ENCODE results near the gene GAMT. TPM values are rescaled to one million over a fixed set of nuclear protein-coding genes. Genes with fewer than 3 reads are reported as not detected.
"Not testable (repeated sequence)": the region's sequence is repeated elsewhere in the genome, so short reads cannot be mapped to it uniquely, and the experiment has no call there.

GAMT gene
- total RNA-seq, 2 donors from 2014 or later = 4.9 to 11.2 TPM

DNA sequence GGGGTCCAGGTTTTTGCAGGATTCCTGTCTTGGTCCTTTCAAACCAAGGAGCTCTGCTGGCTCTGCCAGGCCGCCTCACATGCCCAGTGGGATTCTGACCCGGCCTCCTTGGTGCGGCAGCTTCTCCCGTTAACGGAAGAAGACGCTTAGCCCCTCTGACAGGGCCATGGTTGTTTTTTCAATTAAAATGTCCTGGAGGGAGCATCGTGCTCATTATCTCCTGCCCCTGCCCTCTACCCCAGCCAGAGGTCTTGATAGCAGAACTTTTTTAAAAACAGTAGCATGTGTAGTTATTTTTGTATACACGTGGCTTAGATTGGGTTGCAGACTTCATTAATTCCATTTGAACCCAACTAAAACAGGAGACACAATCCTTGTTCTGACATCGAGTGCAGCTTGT is 25.4 kb upstream of the GAMT start:
- Mint-ChIP-seq H3K9me3 (no peaks in the 10 kb centered on the region), H3K27me3 (no peaks in the 10 kb centered on the region), H3K27ac (no peak overlapping the region), H3K4me1 (no peaks in the 10 kb centered on the region), H3K36me3 (ENCODE audit: low read depth) (peaks cover 93% of the 10 kb centered on the region), H3K4me3 (no peak overlapping the region)
- ATAC-seq (replicated peaks) = no peak

DNA sequence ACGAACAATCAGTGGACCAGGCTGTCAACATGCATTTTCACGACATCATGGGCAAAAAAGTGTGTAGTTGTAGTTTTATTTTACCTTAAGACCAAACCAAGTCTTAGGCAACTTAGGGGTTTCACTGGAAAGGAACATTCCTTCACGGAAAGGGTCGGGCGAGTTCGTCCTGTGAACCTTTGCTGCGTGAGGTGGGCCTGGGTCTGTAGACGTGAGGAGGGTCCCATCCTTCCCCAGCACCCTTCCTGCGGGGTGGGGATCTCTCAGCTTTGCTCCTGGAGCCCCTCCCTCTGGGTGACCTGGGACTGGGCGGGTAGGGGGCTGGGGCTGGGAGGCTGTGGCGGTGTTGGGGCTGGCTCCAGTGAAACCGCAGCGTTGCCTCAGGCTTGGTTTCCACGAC is 24.6 kb upstream of the GAMT start:
- no peak for ATAC-seq (replicated peaks)
- Mint-ChIP-seq H3K4me1 (no peaks in the 10 kb centered on the region), H3K4me3 (no peak overlapping the region), H3K36me3 (ENCODE audit: low read depth) (peaks cover 93% of the 10 kb centered on the region), H3K27me3 (no peaks in the 10 kb centered on the region), H3K9me3 (no peaks in the 10 kb centered on the region), H3K27ac (no peak overlapping the region)

DNA sequence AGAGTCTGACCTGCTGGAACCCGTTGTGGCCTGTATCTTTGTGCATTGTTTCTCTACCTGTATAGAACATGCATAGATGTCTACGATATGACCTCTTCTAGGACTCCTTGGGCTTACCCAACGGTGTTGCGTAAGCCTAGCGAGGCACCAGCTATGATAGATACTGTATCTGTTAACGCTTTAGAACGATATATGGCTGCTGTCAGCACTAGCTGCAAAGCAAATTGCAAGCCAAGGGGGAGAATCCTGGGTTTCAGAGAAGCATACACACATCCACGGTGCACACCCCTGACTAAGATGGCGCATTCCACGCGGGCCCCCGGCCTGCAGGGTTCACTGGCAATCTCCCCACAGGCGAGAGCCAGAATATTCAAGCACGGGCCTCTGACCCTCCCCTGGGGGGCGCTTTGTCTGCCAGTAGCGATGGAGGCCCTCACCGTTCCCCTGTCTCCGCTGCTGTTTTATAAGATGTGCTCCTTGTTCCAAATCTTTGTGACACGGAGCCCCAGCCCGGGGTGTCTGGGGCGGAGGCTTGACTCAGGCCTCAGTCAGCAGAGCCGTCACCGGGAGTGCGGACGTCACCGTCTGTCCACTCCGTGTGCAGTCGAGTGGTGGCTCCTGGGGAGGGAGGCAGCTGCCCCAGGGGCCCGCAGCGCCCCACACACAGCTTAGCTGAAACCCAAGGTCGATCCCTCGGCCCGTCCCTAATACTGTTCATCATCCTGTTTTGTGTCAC is 23.9 kb upstream of the GAMT start:
- peaks cover 93% of the 10 kb centered on the region for H3K36me3 Mint-ChIP-seq (ENCODE audit: low read depth)
- H3K4me1 Mint-ChIP-seq = no peaks in the 10 kb centered on the region
- no peak for ATAC-seq (replicated peaks)
- no peaks in the 10 kb centered on the region for H3K9me3 Mint-ChIP-seq
- no peak overlapping the region for H3K4me3 Mint-ChIP-seq
- no peaks in the 10 kb centered on the region for H3K27me3 Mint-ChIP-seq
- no peak overlapping the region for H3K27ac Mint-ChIP-seq

DNA sequence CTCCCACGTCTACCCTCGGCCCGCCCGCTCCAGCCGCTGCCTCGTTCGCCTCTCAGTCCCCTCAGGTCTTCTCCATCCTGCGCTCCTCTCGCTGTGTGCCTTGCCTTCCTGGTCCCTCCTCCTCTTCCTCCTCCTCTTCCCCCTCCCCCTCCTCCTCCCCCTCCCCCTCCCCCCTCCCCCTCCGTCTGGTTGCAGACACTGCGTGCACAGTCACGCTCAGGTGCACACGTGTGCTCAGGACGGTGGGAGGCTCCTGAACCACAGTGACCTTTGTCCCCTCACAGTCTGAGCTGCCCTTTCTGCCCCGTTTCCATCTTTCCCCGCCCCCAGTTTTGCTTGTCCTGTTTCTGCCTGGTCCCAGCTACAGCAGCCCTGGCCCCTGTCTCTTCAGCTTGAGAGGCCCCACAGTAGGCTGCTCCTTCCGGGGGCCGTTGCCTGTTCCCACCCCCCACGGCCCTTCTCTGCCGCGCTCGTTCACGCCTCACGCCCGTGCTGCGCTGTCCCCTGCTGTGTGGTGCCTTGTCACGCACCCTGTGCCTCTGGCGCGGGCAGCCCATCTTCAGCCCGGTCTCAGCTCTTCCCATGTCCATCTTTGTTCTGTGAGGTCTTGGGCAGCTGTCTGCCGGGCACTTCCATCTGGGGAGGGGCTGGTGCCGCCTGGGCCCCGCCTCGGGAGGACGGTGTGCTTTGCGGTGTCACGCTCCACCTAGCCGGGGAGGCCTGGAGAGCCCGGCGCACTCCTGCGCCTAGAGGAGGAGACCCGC is 23.0 kb upstream of the GAMT start:
- Mint-ChIP-seq H3K4me1 (no peaks in the 10 kb centered on the region), H3K27me3 (no peaks in the 10 kb centered on the region), H3K36me3 (ENCODE audit: low read depth) (peaks cover 92% of the 10 kb centered on the region), H3K27ac (no peak overlapping the region), H3K4me3 (no peak overlapping the region), H3K9me3 (no peaks in the 10 kb centered on the region)
- no peak for ATAC-seq (replicated peaks)

DNA sequence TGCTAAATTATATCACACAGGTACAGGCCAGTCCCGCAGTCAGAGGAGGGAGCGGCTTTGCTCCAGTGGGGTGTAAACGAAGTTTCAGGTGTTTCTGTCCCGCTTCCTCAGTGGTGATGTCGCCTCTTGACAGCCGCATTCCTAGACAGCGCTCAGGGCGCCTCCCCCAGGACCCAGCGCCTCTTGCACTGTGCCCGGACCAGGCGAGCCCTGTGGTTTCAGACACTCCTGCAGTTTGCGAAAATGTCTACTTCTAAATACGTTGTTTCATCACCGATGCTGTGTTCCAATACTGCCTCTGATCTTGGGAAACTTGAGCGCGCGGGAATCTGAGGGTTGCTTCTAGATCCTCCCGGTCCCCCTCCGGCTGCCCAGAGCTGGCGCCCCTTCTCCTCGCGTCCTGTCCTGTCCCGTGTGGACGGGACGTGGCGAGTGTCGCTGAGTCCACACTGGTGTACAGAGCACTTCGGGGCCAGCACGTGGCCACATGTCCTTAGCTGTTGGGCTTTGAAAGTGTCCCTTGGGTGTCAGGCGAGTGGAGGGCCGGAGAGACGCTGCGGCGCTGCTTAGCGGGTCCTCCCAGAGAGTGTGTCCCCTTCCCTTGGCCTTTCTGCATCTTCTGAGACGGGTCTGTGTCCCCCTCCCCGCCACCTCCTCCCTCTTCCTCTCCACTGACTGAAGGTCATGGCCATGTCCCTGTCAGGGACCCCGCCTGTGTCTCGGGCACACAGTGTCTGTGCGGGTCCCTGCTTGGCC is 22.3 kb upstream of the GAMT start:
- H3K4me3 Mint-ChIP-seq = no peak overlapping the region
- H3K27ac Mint-ChIP-seq = peak overlapping the region; percentile 55
- H3K4me1 Mint-ChIP-seq = no peaks in the 10 kb centered on the region
- H3K9me3 Mint-ChIP-seq = no peaks in the 10 kb centered on the region
- no peak for ATAC-seq (replicated peaks)
- peaks cover 97% of the 10 kb centered on the region for H3K36me3 Mint-ChIP-seq (ENCODE audit: low read depth)
- H3K27me3 Mint-ChIP-seq = no peaks in the 10 kb centered on the region

DNA sequence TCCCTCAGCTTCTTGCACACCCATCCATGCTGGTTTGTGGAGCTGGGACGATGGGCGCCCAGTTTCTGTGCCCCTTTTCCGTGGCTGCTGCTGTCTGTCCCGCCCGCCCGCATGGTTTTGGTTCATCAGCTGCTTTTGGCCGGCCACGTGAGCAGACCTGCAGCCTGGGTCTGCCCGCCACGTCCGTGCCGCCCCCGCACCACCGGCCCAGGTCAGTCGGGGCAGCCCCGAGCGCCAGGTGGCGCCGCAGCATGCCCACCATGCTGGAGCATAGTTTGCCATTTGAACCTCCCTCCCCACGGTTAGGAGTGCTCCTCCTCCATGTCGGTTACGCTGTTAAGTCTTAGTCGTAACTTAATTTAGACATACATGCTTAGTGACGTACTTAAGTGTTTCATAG is 21.6 kb upstream of the GAMT start:
- Mint-ChIP-seq H3K27ac (peak overlapping the region; percentile 55), H3K27me3 (no peaks in the 10 kb centered on the region)

DNA sequence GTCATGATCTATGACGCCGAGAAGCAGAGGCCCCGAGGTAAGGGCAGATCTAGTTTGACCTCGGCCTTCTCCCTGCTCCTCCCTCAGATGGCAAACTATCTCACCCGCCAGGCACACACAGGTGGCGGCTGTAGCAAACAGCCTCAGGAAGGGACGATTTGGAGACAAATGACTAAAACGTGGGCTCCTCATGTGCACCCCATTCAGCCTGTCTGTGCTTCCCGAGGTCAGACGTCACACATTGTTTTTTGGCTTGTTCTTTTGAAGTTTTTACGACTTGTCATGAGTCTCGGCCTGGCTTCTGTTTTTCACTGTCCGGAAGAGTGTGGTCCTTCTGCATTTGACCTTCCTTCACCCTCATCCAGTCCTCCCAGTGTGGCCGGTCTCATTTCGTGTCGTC is 21.0 kb upstream of the GAMT start:
- no peak for ATAC-seq (replicated peaks)
- Mint-ChIP-seq H3K27me3 (no peaks in the 10 kb centered on the region), H3K9me3 (no peaks in the 10 kb centered on the region), H3K4me3 (no peak overlapping the region), H3K27ac (no peak overlapping the region), H3K36me3 (ENCODE audit: low read depth) (peaks cover 97% of the 10 kb centered on the region), H3K4me1 (no peaks in the 10 kb centered on the region)

More for the DNA sequence above, 21.6 kb upstream of the GAMT start:
- Mint-ChIP-seq H3K36me3 (ENCODE audit: low read depth) (peaks cover 97% of the 10 kb centered on the region), H3K9me3 (no peaks in the 10 kb centered on the region), H3K4me1 (no peaks in the 10 kb centered on the region), H3K4me3 (no peak overlapping the region)
- ATAC-seq (replicated peaks) = no peak

DNA sequence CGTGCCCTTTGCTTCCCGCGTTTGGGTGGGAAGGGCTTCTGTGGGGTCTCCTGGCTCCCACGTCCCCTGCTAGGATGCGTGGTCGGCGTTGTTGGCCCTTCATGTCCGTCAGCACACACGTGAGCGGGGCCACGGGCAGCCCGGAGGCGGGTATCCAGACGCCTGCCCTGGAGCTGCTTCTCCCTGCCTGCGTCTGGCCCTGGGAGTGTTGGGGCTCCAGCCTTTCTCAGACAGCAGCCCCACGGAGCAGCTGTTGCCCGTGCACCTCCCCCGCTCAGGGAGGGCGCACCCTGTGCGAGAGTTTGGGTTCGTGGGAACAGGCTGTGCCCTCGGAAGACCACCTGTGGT is 20.6 kb upstream of the GAMT start:
- no peak for ATAC-seq (replicated peaks)
- Mint-ChIP-seq H3K9me3 (no peaks in the 10 kb centered on the region), H3K4me3 (no peak overlapping the region), H3K36me3 (ENCODE audit: low read depth) (peaks cover 97% of the 10 kb centered on the region), H3K27ac (no peak overlapping the region), H3K27me3 (no peaks in the 10 kb centered on the region), H3K4me1 (no peaks in the 10 kb centered on the region)

DNA sequence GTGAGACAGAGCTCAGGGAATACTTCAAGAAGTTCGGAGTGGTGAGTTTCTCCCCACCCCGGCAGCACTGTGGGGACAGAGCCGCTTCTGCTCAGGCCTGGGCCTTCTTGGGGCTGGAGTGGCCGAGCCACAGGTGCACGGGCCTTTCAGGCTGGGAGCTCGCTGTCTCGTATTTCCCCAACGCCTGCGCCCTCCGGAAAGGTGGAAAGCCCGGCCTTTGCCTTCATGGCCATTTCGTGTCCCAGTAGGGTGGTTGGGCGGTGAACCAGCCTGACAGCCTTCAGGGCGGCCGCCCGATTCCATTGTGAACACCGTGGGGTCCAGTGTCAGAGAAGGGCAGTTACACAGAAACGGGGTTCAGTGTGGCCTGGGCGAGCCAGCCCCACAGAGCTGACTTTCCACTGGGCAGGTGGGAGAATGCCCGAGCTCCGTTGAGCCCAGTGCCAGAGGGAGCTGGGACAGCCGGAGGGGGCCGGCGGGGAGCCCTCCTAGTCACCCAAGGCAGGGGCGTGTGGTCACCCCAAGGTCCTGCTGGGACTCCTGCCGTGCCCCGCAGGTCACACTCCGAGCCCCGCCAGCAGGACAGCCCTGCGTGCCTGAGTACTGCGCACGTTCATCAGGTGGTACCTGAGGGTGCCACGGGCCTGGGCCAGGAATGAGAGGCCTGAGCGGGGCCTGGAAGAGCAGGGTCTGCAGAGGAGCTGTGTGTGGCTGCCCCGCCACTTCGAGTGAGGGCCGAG is 20.0 kb upstream of the GAMT start:
- H3K27ac Mint-ChIP-seq = no peak overlapping the region
- H3K36me3 Mint-ChIP-seq (ENCODE audit: low read depth) = peaks cover 98% of the 10 kb centered on the region

DNA sequence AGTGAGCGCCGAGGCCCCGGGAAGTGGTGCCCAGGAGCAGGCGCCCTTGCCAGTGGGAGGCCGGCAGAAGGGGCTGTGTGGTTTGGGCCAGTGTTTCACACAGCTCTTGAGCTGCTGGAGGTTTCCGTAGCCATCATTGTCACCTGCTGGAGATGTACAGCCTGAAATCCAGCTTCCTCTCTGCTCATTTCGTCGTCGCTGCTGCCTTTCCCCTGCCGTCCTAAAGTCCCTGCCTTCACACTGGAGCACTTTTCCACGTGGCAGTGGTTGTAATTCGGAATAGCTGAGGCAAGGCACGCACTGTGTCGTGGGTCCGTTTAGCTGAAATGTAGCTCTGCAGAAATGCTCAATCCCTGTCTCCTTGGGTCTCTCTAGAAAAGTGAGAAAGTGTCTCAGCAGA is 19.2 kb upstream of the GAMT start:
- Mint-ChIP-seq H3K36me3 (ENCODE audit: low read depth) (peaks cover 98% of the 10 kb centered on the region), H3K27ac (no peak overlapping the region), H3K4me3 (no peak overlapping the region), H3K27me3 (no peaks in the 10 kb centered on the region), H3K4me1 (peaks cover 3% of the 10 kb centered on the region), H3K9me3 (no peaks in the 10 kb centered on the region)
- no peak for ATAC-seq (replicated peaks)

More for the DNA sequence above, 20.0 kb upstream of the GAMT start:
- no peaks in the 10 kb centered on the region for H3K9me3 Mint-ChIP-seq
- no peaks in the 10 kb centered on the region for H3K4me1 Mint-ChIP-seq
- H3K27me3 Mint-ChIP-seq = no peaks in the 10 kb centered on the region
- H3K4me3 Mint-ChIP-seq = no peak overlapping the region
- ATAC-seq (replicated peaks) = no peak

DNA sequence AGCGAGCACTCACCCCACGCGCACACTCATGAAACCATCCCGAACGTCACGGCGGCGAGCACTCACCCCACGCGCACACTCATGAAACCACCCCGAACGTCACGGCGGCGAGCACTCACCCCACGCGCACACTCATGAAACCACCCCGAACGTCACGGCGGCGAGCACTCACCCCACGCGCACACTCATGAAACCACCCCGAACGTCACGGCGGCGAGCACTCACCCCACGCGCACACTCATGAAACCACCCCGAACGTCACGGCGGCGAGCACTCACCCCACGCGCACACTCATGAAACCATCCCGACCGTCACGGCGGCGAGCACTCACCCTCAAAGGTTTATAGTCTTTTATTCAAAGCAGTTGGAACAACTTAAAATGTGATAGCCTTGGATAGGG is 18.7 kb upstream of the GAMT start:
- not testable (repeated sequence) for H3K9me3 Mint-ChIP-seq; ATAC-seq (replicated peaks); H3K27me3 Mint-ChIP-seq; H3K4me3 Mint-ChIP-seq; H3K4me1 Mint-ChIP-seq; H3K27ac Mint-ChIP-seq
- peaks cover 98% of the 10 kb centered on the region for H3K36me3 Mint-ChIP-seq (ENCODE audit: low read depth)

DNA sequence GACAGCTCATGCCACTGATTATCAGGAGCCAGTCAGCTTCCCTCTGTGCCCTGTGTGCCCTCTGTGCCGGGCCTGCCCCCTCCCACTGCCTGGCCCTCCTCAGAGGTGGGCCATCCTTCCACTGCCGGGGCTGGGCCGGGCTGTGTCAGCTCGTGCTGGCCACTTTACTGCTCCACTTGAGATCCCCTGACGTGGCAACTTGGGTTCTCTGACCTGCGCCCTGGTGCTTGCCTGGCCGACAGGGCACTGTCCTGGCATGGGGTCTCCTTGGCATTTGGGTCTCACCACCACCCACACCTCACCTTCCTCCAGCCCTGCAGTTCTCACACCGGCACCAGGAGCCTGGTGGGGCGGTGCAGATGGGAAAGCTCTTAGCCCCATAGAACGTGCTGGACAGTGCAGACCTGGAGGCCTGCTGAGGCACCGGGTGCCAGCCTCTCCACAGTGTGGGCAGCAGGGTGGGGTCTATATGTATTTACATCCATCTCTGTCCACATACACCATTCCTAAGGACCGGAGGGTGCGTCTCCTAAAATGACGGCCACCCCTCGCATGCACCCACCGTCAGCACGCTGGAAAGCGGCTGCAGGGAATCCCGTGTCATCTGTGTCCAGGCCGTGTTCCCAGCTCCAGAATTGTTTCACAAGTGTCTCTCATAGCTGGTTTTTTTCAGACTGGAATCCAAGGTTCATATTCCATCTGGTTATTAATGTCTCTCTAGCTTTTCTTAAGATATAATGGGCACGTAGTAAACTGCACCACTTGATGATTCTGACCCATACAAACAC is 17.8 kb upstream of the GAMT start:
- no peak for ATAC-seq (replicated peaks)
- H3K36me3 Mint-ChIP-seq (ENCODE audit: low read depth) = peaks cover 92% of the 10 kb centered on the region
- no peak overlapping the region for H3K27ac Mint-ChIP-seq

DNA sequence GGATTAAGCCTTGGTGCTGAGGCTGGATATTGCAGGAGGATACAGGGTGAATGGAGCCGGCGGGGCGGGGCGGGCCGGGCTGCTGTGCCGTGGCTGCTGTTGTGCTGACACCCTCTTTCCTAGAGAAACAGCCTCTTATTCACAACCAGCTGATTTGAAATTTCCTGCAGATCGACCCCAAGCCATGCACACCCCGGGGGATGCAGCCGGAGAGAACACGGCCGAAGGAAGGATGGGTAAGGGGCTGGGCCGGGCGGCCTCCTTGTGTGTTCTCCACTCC is 17.1 kb upstream of the GAMT start:
- ATAC-seq (replicated peaks) = no peak
- Mint-ChIP-seq H3K4me3 (no peak overlapping the region), H3K4me1 (peaks cover 12% of the 10 kb centered on the region), H3K27ac (no peak overlapping the region), H3K36me3 (ENCODE audit: low read depth) (peaks cover 89% of the 10 kb centered on the region), H3K9me3 (no peaks in the 10 kb centered on the region), H3K27me3 (no peaks in the 10 kb centered on the region)

More for the DNA sequence above, 17.8 kb upstream of the GAMT start:
- Mint-ChIP-seq H3K27me3 (no peaks in the 10 kb centered on the region), H3K4me3 (no peak overlapping the region), H3K9me3 (no peaks in the 10 kb centered on the region), H3K4me1 (peaks cover 11% of the 10 kb centered on the region)
